Osteoblast (primary cell): ENCODE measurements around the gene NEXMIF. TPM values are rescaled to one million over a fixed set of nuclear protein-coding genes. Genes with fewer than 3 reads are reported as not detected.
A peak's percentile ranks its signal among the peaks of the same experiment; 100 is the strongest.

ENCODE experiments used
- DNase-seq: peaks from one replicate; pipeline ENCODE4 v3.0.0; 2011; ENCODE audit warnings: low spot score, mixed read lengths; ENCODE audit not compliant: insufficient read length; ENCODE audit errors: missing footprints
- H2AFZ ChIP-seq: 2 replicates; pipeline ENCODE4 v1.6.0; 2011; ENCODE audit warnings: mild to moderate bottlenecking, low read length
- H3K27ac ChIP-seq: 2 replicates; pipeline ENCODE4 v1.5.1; 2011; ENCODE audit warnings: mild to moderate bottlenecking, low read depth, low read length, moderate library complexity
- H3K27me3 ChIP-seq: 2 replicates; pipeline ENCODE4 v1.6.0; 2012; ENCODE audit warnings: mild to moderate bottlenecking, control low read depth, inconsistent platforms, low read length, moderate library complexity; ENCODE audit not compliant: insufficient read depth
- H3K36me3 ChIP-seq: 2 replicates; pipeline ENCODE4 v1.5.1; 2011; ENCODE audit warnings: mild to moderate bottlenecking, low read length, control low read depth, moderate library complexity; ENCODE audit not compliant: insufficient read depth
- H3K4me1 ChIP-seq: 2 replicates; pipeline ENCODE4 v1.5.1; 2011; ENCODE audit warnings: mild to moderate bottlenecking, low read length, control low read depth, moderate library complexity; ENCODE audit not compliant: insufficient read depth
- H3K4me2 ChIP-seq: 2 replicates; pipeline ENCODE4 v1.6.0; 2011; ENCODE audit warnings: mild to moderate bottlenecking, low read length; ENCODE audit not compliant: insufficient read depth
- H3K4me3 ChIP-seq: fragments of 200-600 bp; sonication (generic); 3 replicates; pipeline ENCODE4 v1.5.1; 2012; ENCODE audit warnings: mild to moderate bottlenecking, low read length, inconsistent platforms; ENCODE audit not compliant: insufficient read depth
- H3K79me2 ChIP-seq: 2 replicates; pipeline ENCODE4 v1.6.0; 2012; ENCODE audit warnings: mild to moderate bottlenecking, low read length, control low read depth, inconsistent platforms; ENCODE audit not compliant: insufficient read depth
- H3K9me3 ChIP-seq: 2 replicates; pipeline ENCODE4 v1.5.1; 2011; ENCODE audit warnings: low read depth, low read length, control low read depth
- H4K20me1 ChIP-seq: 2 replicates; pipeline ENCODE4 v1.6.0; 2012; ENCODE audit warnings: mild to moderate bottlenecking, low read length, control low read depth; ENCODE audit not compliant: insufficient read depth
- total RNA-seq: library from RNA; depleted of rRNA; stranded (reverse); fragments of >200 nt; gene quantifications from 2 replicates; pipeline ENCODE4 v1.2.3, GENCODE V29; 2012
- TF ChIP-seq, protein P1 (sequence below): IDR thresholded peaks from 2 replicates; pipeline ENCODE4 v1.5.1; 2011; ENCODE audit warnings: mild to moderate bottlenecking, low read depth, low read length, moderate library complexity; ENCODE audit errors: extremely low read depth

The NEXMIF gene
- total RNA-seq, 1 donor, result not detected

DNA sequence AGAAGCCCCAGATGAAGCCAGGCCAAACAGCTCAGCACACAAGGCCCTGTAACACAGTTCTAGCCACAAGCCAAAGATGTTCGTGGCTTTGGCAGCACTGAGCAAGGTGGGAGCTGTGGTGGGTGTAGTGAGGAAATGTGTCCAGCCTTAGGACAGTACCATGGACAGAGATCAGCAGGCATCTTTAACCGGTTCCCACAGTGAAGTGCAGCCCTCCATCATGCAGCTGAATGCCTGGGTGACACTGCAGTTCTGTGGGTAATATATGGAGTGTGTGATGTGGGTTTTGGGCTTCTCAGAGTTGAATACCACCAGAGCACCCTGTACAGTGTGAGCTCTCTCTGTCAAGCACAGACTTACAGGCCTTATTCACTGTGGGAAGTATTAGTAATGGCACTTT lies 6.0 kb upstream of the NEXMIF start:
- H3K27me3 ChIP-seq, result peaks cover 5% of the 10 kb centered on the region
- no peaks in the 10 kb centered on the region for H4K20me1 ChIP-seq
- H3K27ac ChIP-seq, result no peak overlapping the region
- H3K79me2 ChIP-seq, result no peaks in the 10 kb centered on the region
- no peaks in the 10 kb centered on the region for H3K36me3 ChIP-seq
- H2AFZ ChIP-seq, result no peak overlapping the region
- no peak overlapping the region for H3K4me3 ChIP-seq
- no peak for DNase-seq
- TF ChIP-seq, protein P1, sequence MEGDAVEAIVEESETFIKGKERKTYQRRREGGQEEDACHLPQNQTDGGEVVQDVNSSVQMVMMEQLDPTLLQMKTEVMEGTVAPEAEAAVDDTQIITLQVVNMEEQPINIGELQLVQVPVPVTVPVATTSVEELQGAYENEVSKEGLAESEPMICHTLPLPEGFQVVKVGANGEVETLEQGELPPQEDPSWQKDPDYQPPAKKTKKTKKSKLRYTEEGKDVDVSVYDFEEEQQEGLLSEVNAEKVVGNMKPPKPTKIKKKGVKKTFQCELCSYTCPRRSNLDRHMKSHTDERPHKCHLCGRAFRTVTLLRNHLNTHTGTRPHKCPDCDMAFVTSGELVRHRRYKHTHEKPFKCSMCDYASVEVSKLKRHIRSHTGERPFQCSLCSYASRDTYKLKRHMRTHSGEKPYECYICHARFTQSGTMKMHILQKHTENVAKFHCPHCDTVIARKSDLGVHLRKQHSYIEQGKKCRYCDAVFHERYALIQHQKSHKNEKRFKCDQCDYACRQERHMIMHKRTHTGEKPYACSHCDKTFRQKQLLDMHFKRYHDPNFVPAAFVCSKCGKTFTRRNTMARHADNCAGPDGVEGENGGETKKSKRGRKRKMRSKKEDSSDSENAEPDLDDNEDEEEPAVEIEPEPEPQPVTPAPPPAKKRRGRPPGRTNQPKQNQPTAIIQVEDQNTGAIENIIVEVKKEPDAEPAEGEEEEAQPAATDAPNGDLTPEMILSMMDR, result no peak
- H3K9me3 ChIP-seq, result no peaks in the 10 kb centered on the region
- H3K4me2 ChIP-seq, result no peak overlapping the region
- no peaks in the 10 kb centered on the region for H3K4me1 ChIP-seq

DNA sequence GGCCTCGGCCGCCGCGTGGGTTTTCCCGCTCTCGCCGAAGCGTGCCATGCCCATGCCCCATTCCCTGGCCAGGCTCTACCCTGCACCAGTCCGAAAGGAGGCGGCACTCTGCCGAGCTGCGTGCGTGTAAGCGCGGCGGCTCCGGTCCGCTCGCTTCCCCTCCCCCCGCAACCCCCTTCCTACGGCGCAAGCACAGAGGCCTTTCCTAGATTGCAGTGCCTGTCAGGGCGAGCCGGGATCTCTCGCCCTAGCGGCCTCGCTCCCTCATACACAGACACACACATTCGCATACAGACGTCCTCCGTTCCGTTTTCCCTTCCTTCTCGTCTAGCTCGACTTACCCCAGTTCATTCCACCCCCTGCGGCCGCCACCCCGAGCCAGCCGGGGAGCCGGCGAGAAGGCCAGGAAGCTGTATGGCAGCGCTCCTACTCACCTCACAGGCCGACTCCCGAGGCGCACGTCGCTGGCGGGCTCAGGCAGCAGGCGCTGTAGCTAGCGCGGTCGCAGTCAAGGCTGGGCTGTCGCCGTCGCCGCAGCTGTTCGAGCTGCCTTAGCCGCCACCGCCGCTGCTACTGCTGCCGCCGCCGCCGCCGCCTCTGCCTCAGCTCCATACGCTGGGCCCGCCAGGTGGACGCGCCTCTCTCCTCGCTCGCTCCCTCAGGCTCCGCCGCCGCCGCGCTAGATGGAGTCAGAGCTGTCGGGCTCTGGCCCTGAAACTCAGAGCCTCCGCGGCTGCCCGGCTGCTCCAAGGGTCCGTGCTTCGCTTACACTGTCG lies 615 bp downstream of the NEXMIF start:
- Histone ChIP-seq H3K27me3 (peaks cover 20% of the 10 kb centered on the region), H3K27ac (no peak overlapping the region), H4K20me1 (no peaks in the 10 kb centered on the region), H3K4me1 (no peaks in the 10 kb centered on the region), H3K36me3 (no peaks in the 10 kb centered on the region), H3K9me3 (no peaks in the 10 kb centered on the region), H2AFZ (peak overlapping the region; percentile 6), H3K4me2 (peak overlapping the region; percentile 48), H3K79me2 (no peaks in the 10 kb centered on the region), H3K4me3 (peak overlapping the region; percentile 45)
- DNase-seq, result peak; percentile 83
- TF ChIP-seq, protein P1, result no peak

DNA sequence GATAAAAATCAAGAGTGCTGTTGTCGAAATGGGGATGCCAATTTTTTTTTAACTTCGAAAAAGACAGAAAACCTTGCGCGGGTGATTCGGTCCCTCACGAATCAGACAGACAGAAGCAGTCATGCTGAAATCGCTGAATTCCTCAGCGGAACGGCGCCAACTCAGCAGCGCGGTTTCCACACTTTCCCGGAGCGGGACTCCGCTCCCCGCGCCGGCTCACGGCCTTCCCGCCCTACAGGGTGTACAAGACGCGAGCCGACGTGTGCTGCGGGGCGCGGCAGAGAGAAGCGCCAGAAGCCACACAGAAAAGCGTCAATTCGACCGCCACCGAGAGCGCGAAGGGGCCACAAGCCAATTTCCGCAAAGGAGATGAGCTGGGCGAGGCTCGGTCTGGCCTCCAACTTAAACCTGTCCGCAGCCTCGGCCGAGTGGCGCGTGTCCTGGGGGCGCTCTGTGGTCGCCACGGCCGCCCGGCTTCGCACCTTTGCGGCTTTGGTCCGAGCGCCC lies 1.3 kb downstream of the NEXMIF start:
- no peak overlapping the region for H3K27ac ChIP-seq
- TF ChIP-seq, protein P1, result no peak
- H4K20me1 ChIP-seq, result no peaks in the 10 kb centered on the region
- H3K36me3 ChIP-seq, result no peaks in the 10 kb centered on the region
- no peak overlapping the region for H2AFZ ChIP-seq
- peak overlapping the region; percentile 48 for H3K4me2 ChIP-seq
- no peaks in the 10 kb centered on the region for H3K9me3 ChIP-seq
- no peaks in the 10 kb centered on the region for H3K4me1 ChIP-seq
- H3K79me2 ChIP-seq, result no peaks in the 10 kb centered on the region
- no peak overlapping the region for H3K4me3 ChIP-seq
- DNase-seq, result no peak
- peaks cover 20% of the 10 kb centered on the region for H3K27me3 ChIP-seq

GRCh38 chrX:74922922-74923543 lies 2.2 kb downstream of the NEXMIF start:
- no peaks in the 10 kb centered on the region for H4K20me1 ChIP-seq
- TF ChIP-seq, protein P1, result no peak
- no peak overlapping the region for H2AFZ ChIP-seq
- H3K4me2 ChIP-seq, result no peak overlapping the region
- peaks cover 20% of the 10 kb centered on the region for H3K27me3 ChIP-seq
- H3K27ac ChIP-seq, result no peak overlapping the region
- no peak overlapping the region for H3K4me3 ChIP-seq
- H3K4me1 ChIP-seq, result no peaks in the 10 kb centered on the region
- H3K79me2 ChIP-seq, result no peaks in the 10 kb centered on the region
- DNase-seq, result no peak
- H3K36me3 ChIP-seq, result no peaks in the 10 kb centered on the region
- H3K9me3 ChIP-seq, result no peaks in the 10 kb centered on the region
